Ramos (cell line): Measurements from ENCODE around the gene PDE4B.

Source experiments
- in situ Hi-C: fragments of 300-500 bp; cut with MboI; formaldehyde crosslinking; loops from one replicate; pipeline ENCODE4 v1.14.3; 2022; ENCODE audit warnings: low sequenced_read_pairs; ENCODE audit not compliant: unreplicated experiment

PDE4B gene

DNA sequence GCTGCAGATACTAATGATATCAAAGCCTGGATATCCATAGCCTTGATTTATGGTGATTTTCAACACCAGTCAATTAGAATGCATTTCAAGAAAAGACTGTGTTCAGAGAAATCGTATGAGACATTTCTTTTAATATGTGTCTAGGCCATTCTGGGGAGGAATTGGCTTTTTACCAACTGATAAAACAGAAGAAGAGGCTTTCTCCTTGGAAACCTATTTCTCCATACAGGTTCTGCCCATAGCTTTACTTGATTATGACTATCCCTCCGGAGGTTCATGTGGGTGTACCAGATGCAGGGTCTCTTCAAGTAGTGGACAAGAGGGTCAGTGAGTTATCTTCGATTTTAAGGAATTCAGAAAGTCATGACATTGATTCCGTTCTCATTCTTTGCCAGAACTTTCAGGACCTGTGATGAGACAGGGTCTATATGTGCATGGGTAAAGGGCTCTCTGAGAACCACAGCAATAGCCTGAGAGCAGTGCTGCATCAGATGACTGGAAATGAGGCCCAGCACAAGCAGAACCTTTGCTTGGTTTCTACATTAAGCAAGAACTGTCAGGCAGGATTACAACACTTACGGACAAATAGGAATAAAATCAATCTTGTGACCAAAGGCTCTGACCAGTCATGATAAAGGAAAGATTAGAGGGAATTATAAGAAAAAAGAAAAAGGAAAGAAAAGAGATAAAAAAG lies 477.6 kb downstream of the PDE4B start:
- in situ Hi-C loops = no loop called here

DNA sequence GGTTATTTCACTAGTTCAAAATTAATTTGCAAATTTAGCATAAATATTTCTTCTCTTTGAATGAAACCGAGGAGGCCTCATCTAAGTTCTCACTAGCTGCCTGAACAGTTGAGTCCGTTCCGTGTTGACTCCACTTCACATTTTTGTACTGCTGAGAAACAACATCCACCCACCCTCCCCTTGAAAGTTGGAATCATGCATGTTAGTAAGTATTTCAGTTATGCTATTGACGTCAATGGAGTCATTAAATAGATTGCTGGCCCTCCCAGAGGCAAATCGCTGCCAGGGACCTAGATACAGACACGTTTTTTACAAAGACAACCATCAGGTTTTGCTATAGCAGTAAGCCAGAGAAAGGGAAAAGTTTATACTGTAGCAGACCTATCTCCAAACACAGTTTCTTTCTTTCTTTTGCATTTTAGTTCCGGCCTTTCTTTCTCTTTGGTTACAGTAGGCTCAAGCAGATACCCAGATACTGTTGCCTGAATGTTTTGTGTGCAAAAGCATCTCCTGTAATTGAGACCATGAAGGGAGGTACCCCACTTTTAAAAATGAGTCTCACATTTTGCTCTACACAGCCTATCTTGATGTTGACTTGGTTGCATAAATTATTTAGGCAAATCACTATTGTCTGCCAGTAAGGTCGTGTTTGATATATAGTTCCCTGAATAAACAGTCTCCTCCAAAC lies 478.7 kb downstream of the PDE4B start:
- in situ Hi-C loops = no loop called here

DNA sequence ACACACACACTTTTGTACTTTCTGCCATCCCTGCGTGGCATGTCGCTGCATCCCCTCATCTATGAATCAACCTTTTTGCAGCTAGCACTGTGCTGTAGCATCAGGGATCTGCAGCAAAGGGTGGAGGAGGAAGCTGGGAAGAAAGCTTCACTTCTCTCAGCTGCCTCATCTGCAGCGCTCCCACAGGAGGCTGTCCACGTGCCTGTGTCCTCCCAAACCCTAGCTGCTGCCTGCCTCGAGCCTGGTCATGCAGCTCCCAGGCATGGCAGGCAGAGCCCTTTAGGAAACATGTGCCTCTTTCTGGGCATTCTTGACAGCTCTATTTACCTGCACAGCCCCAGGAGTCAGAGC lies 479.2 kb downstream of the PDE4B start:
- in situ Hi-C loops = no loop called here

DNA sequence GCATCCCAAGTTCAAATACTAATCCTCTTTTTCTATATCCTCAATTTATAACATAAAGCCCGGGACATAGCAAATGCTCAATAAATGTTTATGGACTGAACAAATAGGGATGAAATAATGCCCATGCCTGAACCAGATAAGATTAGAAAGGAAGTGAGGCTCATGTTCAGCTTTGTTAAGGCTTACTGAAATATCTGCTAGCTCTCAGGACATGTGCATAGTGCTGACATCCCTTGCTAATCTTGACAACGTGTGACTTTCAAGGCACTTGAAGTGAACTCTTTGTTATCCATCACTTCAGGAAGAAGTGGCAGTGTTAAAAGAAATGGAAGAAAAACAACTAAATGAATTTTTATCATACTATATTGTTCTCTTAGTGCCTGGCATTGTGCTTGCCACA lies 481.0 kb downstream of the PDE4B start:
- in situ Hi-C loops = no loop called here

DNA sequence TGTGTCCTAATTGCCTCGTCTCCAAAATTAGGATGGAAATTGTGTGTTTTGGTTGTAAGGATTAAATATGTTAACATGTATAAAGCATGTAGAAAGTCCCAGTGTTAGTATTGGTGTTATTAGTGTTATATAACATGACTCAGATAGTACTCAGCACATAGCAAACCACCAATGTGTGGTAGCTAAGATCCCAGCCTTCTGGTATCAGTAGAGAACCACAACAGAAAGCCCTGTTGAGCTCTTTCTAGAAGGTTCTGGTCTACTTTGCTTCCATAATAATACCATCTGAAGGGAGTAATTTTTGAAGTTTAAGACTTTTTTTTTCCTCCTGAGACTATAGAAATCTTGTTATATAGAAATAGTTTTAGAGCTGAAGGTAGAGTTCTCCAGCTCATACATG lies 481.9 kb downstream of the PDE4B start:
- in situ Hi-C loops = loop anchor here (25.0 kb wide), 1 partner anchor 862 kb away; the partner anchor contains the start of genes LEPR and LEPROT

DNA sequence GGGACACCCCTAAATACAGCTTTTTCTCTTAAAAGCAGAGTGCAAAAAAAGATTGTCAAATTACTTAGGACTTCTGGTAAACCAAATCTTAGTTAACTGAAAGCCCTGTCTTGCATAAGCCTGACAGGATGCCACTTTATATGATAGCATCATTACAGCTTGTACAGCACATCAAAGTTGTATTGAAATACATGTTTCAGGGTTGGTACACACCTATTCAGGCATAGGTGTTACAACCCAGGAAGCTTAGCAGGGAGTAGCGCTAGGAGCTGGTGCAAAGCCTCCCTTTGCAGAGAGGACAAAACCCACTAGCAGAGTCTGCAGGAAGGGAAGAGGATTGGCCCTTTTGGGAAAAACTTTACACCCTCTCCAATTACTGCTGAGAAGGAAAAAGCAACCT lies 482.4 kb downstream of the PDE4B start:
- in situ Hi-C loops = loop anchor here (25.0 kb wide), 1 partner anchor 863 kb away; the partner anchor contains the start of genes LEPR and LEPROT

DNA sequence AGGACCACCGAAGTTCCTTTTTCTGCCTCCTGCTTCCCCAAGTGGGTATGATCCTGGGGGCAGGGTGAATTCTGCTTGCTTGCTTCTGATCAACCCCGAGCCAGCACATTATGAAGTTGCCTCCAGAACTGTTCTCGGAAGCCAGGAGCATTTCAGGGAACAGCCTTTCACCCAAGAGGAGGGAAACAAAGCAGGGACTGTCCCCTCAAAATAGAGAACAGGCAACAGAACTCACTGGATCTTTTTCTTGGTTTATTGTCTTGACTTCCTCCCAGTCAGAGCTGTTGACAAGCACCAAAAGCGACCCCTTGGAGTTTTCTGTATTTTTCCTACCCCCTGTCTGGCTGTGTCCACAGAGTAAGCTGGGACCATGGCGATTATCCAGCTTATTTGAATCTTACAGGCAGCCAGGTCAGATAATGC lies 482.9 kb downstream of the PDE4B start:
- in situ Hi-C loops = loop anchor here (25.0 kb wide), 1 partner anchor 863 kb away; the partner anchor contains the start of genes LEPR and LEPROT

DNA sequence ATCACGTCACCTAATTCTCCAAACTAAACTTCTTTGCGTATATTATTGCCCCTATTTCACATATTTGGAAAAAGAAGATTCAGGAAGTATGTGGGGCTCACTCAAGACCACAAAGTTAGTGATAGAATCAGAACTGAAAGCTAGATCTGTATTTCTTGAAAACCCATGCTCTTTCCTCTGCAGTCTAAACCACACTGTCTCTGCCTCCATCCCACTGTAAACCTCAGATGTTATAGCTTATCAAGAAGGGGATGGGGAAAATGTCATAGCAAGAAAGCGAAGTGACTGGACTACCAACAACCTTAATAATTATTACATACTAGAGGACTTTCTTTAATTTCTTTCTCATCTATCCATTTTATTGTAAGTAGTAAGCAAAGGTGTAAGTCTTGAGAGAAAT lies 483.5 kb downstream of the PDE4B start:
- in situ Hi-C loops = loop anchor here (25.0 kb wide), 1 partner anchor 864 kb away; the partner anchor contains the start of genes LEPR and LEPROT

DNA sequence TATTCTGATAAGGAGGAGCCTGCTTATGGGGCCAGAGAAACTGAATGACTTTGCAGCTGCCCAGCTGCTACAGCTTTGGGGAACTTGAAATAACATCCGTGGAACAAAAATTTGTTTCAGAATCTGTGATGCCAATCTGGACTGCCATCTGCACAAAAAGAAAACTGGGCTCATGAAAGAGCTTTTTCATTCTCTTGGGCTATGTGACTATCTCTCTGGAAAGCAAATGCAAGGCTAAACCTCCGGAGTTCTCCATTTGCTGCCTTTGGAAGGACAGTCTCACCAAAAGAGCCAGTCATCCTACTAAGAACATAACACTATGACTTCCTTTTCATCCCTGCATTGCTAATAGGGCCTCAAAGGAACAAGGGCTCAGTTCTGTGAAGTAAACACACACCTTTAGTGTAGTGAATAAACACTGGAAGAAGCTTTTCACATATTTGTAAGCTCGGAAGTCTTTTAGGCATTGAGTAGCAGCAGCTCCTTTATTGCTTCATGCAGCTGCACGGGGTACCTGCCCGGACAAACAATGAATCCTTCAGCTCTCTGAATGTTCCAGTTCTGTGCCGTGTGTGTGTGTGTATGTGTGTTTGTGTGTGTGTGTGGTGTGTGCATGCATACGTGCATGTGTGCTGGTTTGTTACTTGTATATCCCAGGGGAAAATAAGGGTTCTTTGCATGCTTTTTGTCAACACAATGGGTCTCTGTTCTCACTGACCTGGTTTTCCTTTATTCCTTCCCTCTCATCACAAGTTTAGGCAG lies 485.7 kb downstream of the PDE4B start:
- in situ Hi-C loops = loop anchor here (25.0 kb wide), 1 partner anchor 866 kb away; the partner anchor contains the start of genes LEPR and LEPROT

DNA sequence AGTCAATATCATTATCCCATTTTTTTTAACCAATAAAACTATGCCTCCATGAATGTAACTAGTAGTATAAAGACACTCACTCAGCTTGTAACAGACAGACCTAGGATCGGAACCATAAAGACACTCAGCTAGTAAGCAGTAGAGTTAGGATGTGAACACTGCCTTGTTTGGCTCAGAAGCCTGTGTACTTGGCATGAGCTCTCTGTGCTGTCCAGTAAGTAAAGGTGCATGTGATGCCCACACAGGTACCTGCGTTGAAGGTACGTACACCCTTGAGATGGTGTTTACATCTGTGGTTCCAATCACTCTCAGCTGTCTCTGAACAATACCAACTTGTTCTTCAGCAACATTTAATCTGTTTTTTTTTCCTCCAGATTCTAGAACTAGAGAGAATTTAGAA lies 489.1 kb downstream of the PDE4B start:
- in situ Hi-C loops = loop anchor here (25.0 kb wide), 1 partner anchor 870 kb away; the partner anchor contains the start of genes LEPR and LEPROT

DNA sequence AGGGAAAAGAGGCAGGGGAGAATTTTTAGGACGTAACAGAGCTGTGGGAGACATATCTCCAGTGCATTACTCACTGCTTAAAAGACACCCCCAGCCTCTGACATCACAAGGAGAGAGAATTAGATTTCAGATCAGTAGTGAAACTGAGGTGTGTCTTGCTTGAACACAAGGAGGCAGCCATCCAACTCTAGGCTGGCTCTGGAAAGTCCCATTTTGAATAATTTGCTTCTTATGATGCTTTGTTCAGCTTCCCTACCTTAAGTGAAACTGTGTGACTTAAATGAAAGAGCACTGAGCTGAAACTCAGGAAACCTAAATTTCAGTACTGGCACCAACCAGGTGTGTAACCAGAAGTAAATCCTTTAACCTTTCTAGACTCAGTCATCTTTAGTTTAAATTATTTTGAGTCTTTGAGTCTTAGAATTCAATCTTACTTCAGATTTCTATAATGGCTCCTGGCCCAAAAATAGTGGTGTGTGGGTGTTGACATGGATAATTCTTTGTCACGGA lies 489.7 kb downstream of the PDE4B start:
- in situ Hi-C loops = loop anchor here (25.0 kb wide), 1 partner anchor 870 kb away; the partner anchor contains the start of genes LEPR and LEPROT

DNA sequence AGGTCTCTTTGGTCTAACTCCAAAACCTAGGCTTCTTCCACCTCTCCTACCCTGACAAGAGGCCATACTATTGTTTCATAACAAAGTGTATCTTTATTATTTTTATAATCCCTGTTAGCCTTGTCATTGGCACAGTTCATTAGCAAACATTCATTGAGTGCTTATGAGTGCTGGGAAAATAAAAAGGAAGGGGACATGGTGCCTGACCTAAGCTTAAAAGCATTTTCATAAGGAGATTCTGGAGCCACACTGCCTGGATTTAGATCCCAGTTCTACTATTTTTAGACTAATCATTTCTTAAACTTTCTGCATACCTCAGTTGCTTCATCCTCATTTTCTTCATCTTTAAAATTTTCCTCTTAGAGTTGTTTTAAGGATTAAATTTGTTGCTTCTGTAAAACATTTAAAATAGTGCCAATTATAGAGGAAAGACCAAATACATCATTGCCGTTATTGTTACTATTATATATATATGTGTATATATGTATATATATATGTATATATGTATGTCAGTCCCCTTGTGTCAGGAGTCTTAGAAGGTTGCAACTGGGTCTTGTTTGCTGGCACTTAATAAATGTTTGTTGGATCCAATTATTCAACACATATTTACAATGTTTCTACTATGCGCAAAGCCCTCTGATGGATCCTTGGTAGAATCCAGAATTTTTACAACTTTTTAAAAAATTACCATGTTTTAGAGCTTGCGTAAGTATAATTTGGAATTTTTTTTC lies 490.4 kb downstream of the PDE4B start:
- in situ Hi-C loops = loop anchor here (25.0 kb wide), 1 partner anchor 871 kb away; the partner anchor contains the start of genes LEPR and LEPROT

DNA sequence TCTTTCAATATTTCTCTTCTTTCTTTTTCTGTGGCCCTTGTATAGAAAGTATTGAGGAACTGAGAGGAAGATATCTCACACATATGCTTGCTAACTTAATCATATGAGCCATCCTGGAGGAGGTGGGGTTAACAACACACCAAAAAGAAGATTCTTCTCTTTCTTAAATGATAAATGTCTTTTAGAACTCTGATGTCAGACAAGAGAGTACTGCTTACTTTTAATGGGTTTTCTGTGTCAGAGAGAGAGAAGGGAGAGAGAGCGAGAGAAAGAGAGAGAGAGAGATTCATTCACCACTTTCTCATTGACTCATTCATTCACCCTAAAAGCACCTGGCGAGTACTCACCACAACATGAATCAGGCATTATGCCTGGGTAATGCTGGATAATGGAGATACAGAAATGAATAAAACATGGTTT lies 490.9 kb downstream of the PDE4B start:
- in situ Hi-C loops = loop anchor here (25.0 kb wide), 1 partner anchor 871 kb away; the partner anchor contains the start of genes LEPR and LEPROT

DNA sequence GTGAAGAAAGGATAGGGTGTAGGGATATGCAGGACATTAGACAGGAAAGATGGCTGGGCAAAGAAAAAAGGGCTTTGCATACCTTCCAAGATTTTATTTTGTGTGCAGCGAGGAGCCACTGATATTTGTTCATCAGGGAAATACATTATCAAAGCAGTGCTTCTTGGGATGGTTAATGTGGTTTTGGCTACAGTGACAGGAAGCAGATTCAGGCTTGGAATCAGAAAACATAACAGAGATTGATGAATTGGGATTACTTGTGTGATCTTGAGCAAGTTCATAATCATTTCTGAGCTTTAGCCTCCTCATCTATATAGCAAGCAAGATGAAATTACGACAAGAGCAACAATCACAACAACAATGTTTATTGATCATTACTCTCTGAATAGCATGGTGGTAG lies 492.1 kb downstream of the PDE4B start:
- in situ Hi-C loops = loop anchor here (25.0 kb wide), 1 partner anchor 872 kb away; the partner anchor contains the start of genes LEPR and LEPROT

DNA sequence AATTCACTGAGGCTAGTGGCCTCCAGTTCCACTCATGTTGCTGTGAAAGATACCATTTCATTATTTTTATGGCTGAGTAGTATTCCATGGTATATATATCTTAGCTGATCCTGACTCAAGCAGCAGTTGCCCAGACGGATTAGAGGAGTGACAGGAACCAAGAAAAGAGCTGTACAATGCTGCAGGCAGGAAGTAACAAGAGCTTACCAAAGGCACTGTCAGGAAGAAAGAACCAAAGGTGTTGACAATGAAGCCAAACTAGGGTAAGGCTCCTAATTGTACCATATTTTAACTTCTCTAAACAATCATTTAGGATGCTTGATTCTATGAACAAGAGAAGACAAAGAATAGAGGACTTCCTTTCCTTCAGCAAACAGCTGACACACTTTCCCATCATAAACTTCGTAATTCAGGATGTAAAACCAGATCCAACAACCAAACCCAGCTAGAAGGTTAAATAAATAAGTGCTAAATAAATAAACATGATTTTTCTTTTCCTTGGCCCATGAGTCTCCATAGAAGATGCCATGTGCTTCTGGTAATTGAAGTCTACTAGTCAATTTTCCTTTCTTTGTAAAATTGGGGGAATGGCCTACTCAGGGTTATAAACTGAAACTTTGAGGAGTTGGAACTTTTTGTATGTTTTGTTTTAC lies 493.0 kb downstream of the PDE4B start:
- in situ Hi-C loops = loop anchor here (25.0 kb wide), 1 partner anchor 873 kb away; the partner anchor contains the start of genes LEPR and LEPROT

DNA sequence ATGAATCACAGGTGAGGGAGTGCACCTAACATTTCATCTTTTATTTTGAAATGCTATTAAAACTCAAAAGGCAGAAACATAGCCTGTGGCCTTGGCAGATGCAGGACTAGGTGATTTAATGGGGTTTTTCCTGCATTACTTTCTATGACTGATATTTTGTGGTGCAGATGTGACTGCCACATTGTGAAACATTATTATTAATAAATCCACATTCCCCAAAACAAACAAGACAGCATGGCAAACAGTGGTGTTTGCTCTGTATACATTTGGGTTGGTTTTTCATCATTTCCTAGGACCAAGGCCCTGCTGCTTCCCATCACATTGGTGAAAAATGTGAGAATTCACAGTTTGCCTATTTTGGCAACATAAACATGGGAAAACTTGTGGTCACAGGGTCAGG lies 493.6 kb downstream of the PDE4B start:
- in situ Hi-C loops = loop anchor here (25.0 kb wide), 1 partner anchor 874 kb away; the partner anchor contains the start of genes LEPR and LEPROT

DNA sequence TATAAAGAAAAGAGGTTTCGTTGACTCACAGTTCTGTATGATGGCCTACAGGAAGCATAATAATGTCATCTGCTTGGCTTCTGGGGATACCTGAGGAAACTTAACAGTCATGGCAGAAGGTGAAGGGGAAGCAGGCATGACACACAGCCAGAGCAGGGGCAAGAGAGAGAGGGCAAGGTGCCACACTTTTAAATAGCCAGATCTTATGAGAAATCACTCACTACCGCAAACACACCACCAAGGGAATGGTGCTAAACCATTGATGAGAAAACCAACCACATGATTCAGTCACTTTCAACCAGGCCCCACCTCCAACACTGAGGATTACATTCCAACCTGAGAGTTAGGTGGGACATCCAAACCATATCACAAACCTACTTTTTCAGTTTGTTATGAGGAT lies 495.4 kb downstream of the PDE4B start:
- in situ Hi-C loops = loop anchor here (25.0 kb wide), 1 partner anchor 876 kb away; the partner anchor contains the start of genes LEPR and LEPROT

DNA sequence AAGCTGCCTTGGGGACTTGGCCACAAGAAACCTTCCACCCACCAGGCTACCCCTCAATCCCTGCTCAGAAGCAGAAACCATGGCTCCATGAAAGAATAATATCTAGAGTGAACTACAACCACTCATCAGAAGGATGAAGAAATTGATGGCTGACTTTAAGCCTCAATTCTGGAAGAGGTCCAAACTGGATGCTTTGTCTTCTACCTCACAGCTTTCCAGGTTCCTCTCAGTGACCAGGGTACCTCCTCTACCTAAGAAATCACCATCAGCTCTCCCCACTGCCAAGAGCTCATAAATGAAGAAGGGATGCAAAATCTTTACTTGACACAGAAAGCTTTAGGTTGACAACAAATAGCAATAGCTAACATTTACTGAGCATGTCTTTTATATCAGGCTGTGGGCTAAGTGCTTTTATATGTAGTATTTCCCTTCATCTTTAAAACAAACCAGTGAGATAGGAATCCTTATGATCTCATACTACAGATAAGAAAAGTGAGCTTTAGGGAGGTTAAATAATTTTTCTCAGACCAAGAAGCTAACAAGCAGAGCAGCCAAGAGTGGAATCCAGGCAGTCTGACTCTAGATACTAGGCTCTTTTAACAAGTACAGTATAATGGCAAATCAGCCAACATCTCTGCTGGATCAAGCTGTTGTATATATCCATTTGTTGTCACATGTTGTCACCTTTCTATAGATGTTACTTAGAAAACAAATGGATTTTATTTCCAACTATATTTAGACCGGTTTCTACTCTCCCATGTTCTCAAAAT lies 498.3 kb downstream of the PDE4B start:
- in situ Hi-C loops = loop anchor here (25.0 kb wide), 1 partner anchor 879 kb away; the partner anchor contains the start of genes LEPR and LEPROT
